Lower leg skin (tissue), 3 donors: ENCODE results near the gene CDC42SE1.

Source experiments
- POLR2A ChIP-seq, 2 donors: fragments of 450-650 bp; IDR thresholded peaks; one replicate each; pipeline ENCODE4 v1.6.1; 2016 to 2017; ENCODE audit warnings: antibody characterized with exemption in 2 of 2, mild to moderate bottlenecking in 1 of 2, moderate library complexity in 1 of 2
- TF ChIP-seq, protein P1 (sequence below), 3 donors: fragments of 450-650 bp; IDR thresholded peaks; one replicate each; pipeline ENCODE4 v1.5.1; 2016; ENCODE audit warnings: antibody characterized with exemption in 3 of 3, mild to moderate bottlenecking in 3 of 3, moderate library complexity in 2 of 3

DNA sequence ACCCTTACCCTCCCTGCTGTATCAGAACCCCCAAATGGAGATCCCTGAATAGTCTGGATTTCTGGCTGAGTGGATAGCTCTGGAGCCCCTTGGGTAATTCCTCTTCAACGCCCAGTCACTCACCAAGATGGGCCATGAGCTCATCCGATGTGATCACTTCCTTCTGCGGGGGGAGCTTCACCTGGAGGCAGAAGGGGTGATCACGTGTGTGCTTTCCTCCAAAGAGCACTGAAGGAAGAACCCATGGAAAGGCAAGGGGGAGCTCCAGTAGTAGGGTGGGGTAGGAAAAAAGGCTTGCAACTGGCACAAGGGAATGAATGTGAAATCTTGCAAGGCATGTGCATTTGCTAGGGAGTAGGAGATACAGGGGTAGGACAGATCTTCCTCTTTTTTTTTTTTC, 57.8 kb downstream of the CDC42SE1 start:
- TF ChIP-seq, protein P1, sequence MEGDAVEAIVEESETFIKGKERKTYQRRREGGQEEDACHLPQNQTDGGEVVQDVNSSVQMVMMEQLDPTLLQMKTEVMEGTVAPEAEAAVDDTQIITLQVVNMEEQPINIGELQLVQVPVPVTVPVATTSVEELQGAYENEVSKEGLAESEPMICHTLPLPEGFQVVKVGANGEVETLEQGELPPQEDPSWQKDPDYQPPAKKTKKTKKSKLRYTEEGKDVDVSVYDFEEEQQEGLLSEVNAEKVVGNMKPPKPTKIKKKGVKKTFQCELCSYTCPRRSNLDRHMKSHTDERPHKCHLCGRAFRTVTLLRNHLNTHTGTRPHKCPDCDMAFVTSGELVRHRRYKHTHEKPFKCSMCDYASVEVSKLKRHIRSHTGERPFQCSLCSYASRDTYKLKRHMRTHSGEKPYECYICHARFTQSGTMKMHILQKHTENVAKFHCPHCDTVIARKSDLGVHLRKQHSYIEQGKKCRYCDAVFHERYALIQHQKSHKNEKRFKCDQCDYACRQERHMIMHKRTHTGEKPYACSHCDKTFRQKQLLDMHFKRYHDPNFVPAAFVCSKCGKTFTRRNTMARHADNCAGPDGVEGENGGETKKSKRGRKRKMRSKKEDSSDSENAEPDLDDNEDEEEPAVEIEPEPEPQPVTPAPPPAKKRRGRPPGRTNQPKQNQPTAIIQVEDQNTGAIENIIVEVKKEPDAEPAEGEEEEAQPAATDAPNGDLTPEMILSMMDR (IDR thresholded peaks at IDR 0.05) = no peak
- no peak for TF ChIP-seq POLR2A (IDR thresholded peaks at IDR 0.05)
